Activated CD4-positive, alpha-beta memory T cell treated with anti-CD3 and anti-CD28 coated beads for 36 hours (primary cell): ENCODE data around the gene PLXNA1. TPM values are rescaled to one million over a fixed set of nuclear protein-coding genes. Genes with fewer than 3 reads are reported as not detected.

Source experiments
- CTCF ChIA-PET: fragments of 350-600 bp; sonication (Branson Sonifier 250); formaldehyde crosslinking; loops from one replicate; lab custom pipeline; 2021; ENCODE audit warnings: antibody characterized with exemption, inconsistent platforms; lab: Charles Lee
- POLR2A ChIA-PET: fragments of 350-600 bp; sonication (Branson Sonifier 250); formaldehyde crosslinking; loops from one replicate; lab custom pipeline; 2021; ENCODE audit warnings: antibody characterized with exemption; lab: Charles Lee
- DNase-seq: peaks from one replicate; pipeline ENCODE4 v3.0.0-alpha.2; 2020
- H3K27ac Mint-ChIP-seq: one replicate; pipeline ENCODE4 v1.8.0; 2021; ENCODE audit warnings: mixed read lengths
- H3K27me3 Mint-ChIP-seq: one replicate; pipeline ENCODE4 v1.8.0; 2021; ENCODE audit warnings: mixed read lengths
- H3K36me3 Mint-ChIP-seq: one replicate; pipeline ENCODE4 v1.8.0; 2021; ENCODE audit warnings: mixed read lengths
- H3K4me1 Mint-ChIP-seq: one replicate; pipeline ENCODE4 v1.8.0; 2021; ENCODE audit warnings: low read depth, mixed read lengths
- H3K4me3 Mint-ChIP-seq: one replicate; pipeline ENCODE4 v1.8.0; 2021; ENCODE audit warnings: mild to moderate bottlenecking, mixed read lengths
- H3K9me3 Mint-ChIP-seq: one replicate; pipeline ENCODE4 v1.8.0; 2021; ENCODE audit warnings: mixed read lengths
- intact Hi-C: fragments of 100-400 bp; cut with micrococcal nuclease; formaldehyde crosslinking; loops from one replicate; pipeline ENCODE4 v1.15.1; 2023
- total RNA-seq, 2 experiments: library from RNA; stranded (reverse); gene quantifications; one replicate each; pipeline ENCODE4 v1.2.3, GENCODE V29; 2021

PLXNA1 gene
- total RNA-seq, 2 experiments from 2014 or later: 8.8 to 9.3 TPM

DNA sequence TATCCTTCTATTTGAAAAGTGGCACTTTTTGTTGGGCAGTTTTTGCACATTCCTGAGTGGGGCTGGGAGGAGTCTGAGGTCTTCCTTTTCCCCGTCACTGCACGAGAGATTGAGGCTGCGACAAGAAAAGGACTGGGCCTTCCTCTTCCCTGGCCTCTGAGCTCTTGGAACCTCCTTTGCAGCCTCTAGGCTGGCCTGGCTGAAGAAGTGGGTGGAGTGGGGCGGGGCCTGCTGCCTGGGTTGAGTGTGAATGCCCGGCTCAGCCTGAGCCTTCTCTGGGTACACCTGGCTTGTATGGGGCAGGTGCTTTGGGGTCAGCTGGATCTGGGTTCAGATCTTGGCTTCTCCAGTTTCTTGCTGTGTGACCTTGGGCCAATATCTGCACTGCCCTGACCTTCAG is 43.1 kb downstream of the PLXNA1 start:
- POLR2A ChIA-PET: no interaction called here
- intact Hi-C loops: no loop called here
- Mint-ChIP-seq H3K36me3 (peaks cover 4% of the 10 kb centered on the region), H3K27ac (no peak overlapping the region), H3K4me1 (no peaks in the 10 kb centered on the region), H3K27me3 (no peaks in the 10 kb centered on the region), H3K4me3 (no peak overlapping the region), H3K9me3 (no peaks in the 10 kb centered on the region)
- DNase-seq: no peak
- CTCF ChIA-PET: no interaction called here

DNA sequence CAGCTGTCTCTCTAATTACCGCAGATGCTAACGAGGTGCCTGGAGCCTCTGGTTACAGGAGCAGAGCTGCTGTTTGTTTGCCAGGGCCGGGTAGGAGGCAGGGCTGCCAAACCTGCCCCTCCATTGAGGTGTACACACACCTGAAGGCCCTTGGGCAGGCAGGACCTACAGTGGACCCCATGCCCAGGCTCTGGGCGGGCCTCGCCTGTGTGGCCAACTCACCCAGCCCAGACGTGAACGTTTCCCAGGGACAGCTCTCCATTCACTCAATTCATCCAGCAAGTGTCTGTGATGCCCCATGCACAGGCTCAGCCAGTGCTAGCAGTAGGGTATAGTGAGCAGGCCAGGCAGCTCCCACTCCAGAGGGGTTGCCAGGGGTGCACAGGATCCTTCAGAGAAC is 43.7 kb downstream of the PLXNA1 start:
- DNase-seq: no peak
- Mint-ChIP-seq H3K27ac (no peak overlapping the region), H3K9me3 (no peaks in the 10 kb centered on the region), H3K4me3 (no peak overlapping the region), H3K36me3 (peaks cover 4% of the 10 kb centered on the region), H3K4me1 (no peaks in the 10 kb centered on the region), H3K27me3 (no peaks in the 10 kb centered on the region)
- ChIA-PET CTCF (no interaction called here), POLR2A (no interaction called here)
- intact Hi-C loops: no loop called here

DNA sequence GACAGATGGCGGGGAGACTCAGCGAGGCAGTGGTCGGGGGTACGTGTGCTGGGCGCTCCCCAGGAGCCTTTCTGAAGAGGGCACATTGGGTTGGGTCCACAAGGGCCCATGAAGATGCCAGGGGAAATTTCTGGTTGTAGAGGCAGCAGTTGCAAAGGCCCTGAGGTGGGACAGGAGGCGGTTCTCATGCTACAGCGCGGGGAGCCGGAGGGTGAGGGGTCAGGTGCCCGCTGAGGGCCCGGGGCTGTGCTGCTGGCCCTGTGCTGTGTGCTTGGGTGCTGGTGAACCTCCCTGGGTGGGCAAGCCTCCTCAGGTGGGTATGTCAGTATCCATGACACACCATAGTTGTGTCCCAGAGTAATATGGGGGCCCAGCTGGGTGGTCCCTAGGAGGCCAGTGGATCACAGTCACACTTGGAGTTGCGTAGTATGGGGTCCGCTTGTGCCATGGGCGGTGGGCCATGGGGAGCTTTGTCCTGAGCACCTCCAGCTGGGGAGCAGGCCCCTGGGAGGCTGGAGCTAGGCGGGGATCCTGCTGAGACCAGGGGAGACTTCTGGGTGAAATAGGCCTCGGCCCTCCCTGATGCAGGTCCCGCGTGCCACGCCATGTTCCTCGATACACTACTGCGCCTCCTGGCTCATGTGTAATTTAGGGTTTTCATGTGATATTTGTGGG is 44.3 kb downstream of the PLXNA1 start:
- H3K36me3 Mint-ChIP-seq: peaks cover 4% of the 10 kb centered on the region
- H3K4me3 Mint-ChIP-seq: no peak overlapping the region
- intact Hi-C loops: no loop called here
- no peaks in the 10 kb centered on the region for H3K4me1 Mint-ChIP-seq
- ChIA-PET CTCF (no interaction called here), POLR2A (no interaction called here)
- no peaks in the 10 kb centered on the region for H3K9me3 Mint-ChIP-seq
- H3K27ac Mint-ChIP-seq: no peak overlapping the region
- no peaks in the 10 kb centered on the region for H3K27me3 Mint-ChIP-seq
- no peak for DNase-seq

DNA sequence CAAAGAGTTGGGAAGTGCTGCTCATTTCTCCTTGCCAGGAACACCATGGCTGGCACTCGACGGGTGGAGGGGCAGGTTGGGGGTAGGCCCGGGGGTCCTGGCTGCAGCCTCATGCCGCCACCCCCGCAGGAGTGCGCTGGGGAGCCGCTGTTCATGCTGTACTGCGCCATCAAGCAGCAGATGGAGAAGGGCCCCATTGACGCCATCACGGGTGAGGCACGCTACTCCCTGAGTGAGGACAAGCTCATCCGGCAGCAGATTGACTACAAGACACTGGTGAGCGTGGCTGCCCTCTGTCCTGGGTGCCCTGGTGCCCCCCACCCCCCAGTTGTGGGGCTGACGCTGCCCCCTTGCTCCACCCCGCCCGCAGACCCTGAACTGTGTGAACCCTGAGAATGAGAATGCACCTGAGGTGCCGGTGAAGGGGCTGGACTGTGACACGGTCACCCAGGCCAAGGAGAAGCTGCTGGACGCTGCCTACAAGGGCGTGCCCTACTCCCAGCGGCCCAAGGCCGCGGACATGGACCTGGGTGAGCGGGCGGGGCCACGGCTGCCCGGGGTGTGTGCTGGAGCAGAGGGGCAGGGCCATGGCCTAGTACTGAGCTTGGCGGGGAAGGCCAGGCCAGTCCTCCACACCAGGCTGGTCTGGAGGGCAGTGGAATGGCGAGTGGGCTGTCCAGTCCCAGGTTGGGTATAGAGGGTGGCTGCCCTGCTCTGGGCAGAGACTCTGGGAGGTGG is 45.1 kb downstream of the PLXNA1 start:
- Mint-ChIP-seq H3K4me1 (no peaks in the 10 kb centered on the region), H3K27me3 (no peaks in the 10 kb centered on the region), H3K36me3 (peaks cover 4% of the 10 kb centered on the region), H3K4me3 (no peak overlapping the region), H3K9me3 (no peaks in the 10 kb centered on the region), H3K27ac (no peak overlapping the region)
- CTCF ChIA-PET: no interaction called here
- POLR2A ChIA-PET: no interaction called here
- no peak for DNase-seq
- intact Hi-C loops: no loop called here

DNA sequence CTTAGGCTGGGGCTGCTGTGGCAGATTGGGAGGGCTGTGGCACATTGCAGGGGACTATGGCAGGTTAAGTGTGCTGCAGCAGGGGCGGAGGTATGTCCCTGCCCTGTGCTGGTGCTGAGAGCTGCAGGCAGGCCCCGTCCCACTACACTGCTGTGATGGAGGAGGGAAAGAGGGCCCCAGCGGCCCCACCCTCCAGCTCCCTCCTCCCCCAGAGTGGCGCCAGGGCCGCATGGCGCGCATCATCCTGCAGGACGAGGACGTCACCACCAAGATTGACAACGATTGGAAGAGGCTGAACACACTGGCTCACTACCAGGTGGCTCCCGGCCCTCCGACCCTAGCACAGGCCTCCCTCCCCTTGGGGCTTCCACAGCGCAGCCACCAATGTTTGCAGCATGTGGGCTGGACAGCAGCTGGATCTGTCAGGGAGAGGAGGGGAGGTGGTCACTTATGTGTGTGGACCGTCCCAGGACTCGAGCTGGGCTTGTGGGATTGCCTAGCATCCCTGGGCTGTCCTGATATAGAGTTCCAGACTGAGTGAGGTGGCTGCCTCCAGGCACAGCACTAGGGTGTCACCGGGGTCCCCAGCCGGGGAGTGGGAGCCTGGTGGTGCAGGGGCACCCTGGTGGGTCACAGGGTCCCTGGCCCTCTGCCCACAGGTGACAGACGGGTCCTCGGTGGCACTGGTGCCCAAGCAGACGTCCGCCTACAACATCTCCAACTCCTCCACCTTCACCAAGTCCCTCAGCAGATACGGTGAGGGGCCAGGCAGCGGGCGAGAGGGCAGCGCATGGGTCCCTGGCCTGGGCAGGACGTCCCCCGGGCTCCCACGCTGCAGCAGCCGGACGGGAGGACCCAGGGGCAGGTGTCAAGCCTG is 46.1 kb downstream of the PLXNA1 start:
- Mint-ChIP-seq H3K27ac (no peak overlapping the region), H3K9me3 (no peaks in the 10 kb centered on the region), H3K4me3 (no peak overlapping the region), H3K4me1 (no peaks in the 10 kb centered on the region), H3K27me3 (no peaks in the 10 kb centered on the region), H3K36me3 (peaks cover 4% of the 10 kb centered on the region)
- intact Hi-C loops: no loop called here
- no peak for DNase-seq
- ChIA-PET POLR2A (no interaction called here), CTCF (no interaction called here)

DNA sequence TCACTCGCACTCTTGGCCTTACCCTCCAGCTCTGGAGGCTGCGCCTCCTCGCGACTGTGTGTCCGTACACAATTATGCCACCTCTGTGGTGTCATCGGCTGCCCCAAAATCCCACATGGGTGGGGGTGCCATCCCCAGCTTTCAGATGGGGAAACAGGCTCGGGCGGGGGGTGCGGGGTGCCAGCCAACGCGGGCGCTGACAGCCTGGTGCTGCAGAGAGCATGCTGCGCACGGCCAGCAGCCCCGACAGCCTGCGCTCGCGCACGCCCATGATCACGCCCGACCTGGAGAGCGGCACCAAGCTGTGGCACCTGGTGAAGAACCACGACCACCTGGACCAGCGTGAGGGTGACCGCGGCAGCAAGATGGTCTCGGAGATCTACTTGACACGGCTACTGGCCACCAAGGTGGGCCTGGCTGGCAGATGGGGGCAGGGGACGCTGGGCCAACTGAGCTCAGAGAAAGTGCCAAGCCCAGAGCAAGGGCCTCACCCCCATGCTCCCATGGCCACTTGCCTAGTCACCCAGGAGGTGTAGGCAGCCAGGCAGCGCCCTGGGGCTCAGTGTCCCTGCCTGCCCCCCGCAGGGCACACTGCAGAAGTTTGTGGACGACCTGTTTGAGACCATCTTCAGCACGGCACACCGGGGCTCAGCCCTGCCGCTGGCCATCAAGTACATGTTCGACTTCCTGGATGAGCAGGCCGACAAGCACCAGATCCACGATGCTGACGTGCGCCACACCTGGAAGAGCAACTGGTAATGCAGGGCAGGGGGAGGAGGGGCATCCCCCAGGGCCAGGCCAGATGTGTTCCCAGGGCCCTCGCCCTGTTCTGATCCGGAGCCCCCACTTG is 47.0 kb downstream of the PLXNA1 start:
- Mint-ChIP-seq H3K27me3 (no peaks in the 10 kb centered on the region), H3K36me3 (peaks cover 4% of the 10 kb centered on the region), H3K9me3 (no peaks in the 10 kb centered on the region), H3K4me1 (no peaks in the 10 kb centered on the region), H3K4me3 (no peak overlapping the region), H3K27ac (no peak overlapping the region)
- ChIA-PET CTCF (no interaction called here), POLR2A (no interaction called here)
- no peak for DNase-seq
- intact Hi-C loops: no loop called here

DNA sequence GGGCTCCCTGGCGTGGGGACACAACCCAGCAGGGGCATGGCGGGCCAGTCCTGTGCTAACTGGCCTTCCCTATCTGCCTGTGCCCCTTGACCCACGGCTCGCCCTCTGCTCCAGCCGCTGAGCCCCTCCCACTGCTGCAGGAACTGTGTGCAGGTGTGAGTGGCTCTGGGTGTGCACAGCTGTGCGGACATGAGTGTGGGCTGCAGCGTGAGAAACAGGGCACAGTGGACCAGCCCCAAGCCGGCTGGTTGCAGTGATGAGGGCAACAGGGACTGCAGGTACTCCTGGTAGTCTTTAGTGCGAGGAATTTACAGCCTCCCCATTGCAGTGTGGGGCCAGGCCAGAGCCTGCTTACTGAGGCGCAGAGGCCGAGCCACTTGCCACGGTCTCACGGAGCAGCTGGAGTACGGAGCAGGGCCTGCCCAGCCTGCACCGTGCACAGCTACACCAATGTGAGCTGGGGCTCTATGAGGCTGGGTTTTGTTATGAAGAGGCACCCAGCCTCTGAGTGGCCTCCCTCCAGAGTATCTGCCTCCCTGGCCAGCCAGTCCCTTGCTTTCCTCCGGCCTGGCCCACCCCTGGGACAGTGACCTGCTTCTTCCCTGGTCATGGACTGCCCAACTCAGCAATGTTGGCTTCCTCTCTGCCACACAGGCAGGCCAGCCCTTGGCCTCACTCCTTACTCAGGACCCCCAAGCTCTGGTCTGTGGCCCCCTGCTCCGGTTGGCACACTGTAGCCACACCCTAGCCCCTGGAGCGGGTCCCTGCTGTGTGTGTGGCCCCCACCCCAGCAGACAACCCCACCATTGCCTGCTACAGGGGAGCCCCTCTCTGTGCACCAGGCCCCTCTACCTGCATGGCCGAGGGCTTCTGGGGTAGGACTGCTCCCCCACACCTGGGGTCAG is 47.8 kb downstream of the PLXNA1 start:
- no peaks in the 10 kb centered on the region for H3K4me1 Mint-ChIP-seq
- no peaks in the 10 kb centered on the region for H3K9me3 Mint-ChIP-seq
- no peaks in the 10 kb centered on the region for H3K27me3 Mint-ChIP-seq
- no peak for DNase-seq
- ChIA-PET POLR2A (no interaction called here), CTCF (no interaction called here)
- no peak overlapping the region for H3K27ac Mint-ChIP-seq
- intact Hi-C loops: no loop called here
- peaks cover 4% of the 10 kb centered on the region for H3K36me3 Mint-ChIP-seq
- H3K4me3 Mint-ChIP-seq: no peak overlapping the region

DNA sequence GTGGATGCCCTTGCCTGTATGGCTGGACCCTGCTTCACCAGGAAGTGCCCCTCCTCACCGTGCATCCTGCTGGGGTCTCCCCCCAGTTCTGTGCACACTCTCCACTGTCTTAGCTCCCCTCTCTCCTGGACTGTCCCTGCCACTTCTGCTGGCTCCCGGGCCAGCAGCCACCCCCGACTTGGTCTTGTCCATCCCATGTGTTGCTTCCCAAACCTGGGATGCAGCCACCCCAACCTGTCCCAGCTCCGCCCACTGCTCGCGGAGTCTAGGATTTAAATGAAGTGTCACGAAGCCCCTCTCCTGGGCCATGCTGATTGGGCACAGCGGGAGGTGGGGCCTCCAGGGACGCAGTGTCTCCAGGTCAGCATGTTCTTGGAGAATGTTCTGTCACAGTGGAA is 48.5 kb downstream of the PLXNA1 start:
- Mint-ChIP-seq H3K9me3 (no peaks in the 10 kb centered on the region), H3K27ac (no peak overlapping the region), H3K36me3 (peaks cover 4% of the 10 kb centered on the region), H3K4me1 (no peaks in the 10 kb centered on the region), H3K27me3 (no peaks in the 10 kb centered on the region), H3K4me3 (no peak overlapping the region)
- CTCF ChIA-PET: no interaction called here
- intact Hi-C loops: no loop called here
- no peak for DNase-seq
- POLR2A ChIA-PET: no interaction called here

DNA sequence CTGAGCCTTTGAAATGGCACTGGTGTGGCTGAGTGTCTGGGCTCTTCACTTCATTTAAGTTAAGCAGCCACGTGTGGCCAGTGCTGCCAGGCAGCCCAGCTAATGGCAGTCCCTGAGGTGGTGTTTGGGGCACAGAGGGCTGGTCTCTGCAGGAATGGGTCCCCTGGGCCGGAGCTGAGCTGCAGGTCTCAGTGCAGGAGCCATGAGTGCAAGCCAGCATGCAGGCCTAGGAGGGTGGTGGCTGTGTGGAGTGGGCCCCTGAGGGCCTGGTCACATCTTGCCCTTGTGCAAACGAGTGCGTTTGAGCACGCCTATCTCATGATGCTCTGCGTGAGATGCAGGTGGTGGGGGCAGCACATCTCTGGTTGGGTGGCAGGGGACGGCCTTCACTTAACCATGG is 48.9 kb downstream of the PLXNA1 start:
- DNase-seq: no peak
- Mint-ChIP-seq H3K36me3 (peaks cover 4% of the 10 kb centered on the region), H3K9me3 (no peaks in the 10 kb centered on the region), H3K27ac (no peak overlapping the region), H3K27me3 (no peaks in the 10 kb centered on the region), H3K4me3 (no peak overlapping the region), H3K4me1 (no peaks in the 10 kb centered on the region)
- intact Hi-C loops: no loop called here
- ChIA-PET CTCF (no interaction called here), POLR2A (no interaction called here)

DNA sequence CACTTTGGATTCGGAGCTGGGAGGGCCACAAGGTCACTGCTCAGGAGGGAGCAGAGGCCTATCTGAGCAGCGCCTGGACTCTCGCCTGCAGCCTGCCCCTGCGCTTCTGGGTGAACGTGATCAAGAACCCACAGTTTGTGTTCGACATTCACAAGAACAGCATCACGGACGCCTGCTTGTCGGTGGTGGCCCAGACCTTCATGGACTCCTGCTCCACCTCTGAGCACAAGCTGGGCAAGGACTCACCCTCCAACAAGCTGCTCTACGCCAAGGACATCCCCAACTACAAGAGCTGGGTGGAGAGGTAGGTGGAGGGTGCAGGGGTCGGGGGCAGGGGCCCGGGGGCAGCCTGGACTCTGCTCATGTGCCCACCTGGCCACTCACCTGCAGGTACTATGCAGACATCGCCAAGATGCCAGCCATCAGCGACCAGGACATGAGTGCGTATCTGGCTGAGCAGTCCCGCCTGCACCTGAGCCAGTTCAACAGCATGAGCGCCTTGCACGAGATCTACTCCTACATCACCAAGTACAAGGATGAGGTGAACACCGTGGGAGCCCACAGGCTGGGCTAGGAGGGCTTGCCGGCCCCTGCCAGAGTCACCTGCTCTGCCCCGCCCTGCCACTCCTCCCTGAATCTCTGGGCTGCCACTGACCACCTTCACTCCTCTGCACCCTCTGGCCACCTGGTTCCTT is 49.5 kb downstream of the PLXNA1 start:
- H3K9me3 Mint-ChIP-seq: no peaks in the 10 kb centered on the region
- no peaks in the 10 kb centered on the region for H3K27me3 Mint-ChIP-seq
- ChIA-PET POLR2A (no interaction called here), CTCF (no interaction called here)
- no peak for DNase-seq
- H3K27ac Mint-ChIP-seq: no peak overlapping the region
- H3K36me3 Mint-ChIP-seq: peaks cover 3% of the 10 kb centered on the region
- H3K4me1 Mint-ChIP-seq: no peaks in the 10 kb centered on the region
- intact Hi-C loops: no loop called here
- H3K4me3 Mint-ChIP-seq: no peak overlapping the region
